Measurements from ENCODE around the gene ST8SIA5.

ST8SIA5 gene

GRCh38 chr18:46686186-46686585 is 70.7 kb downstream of the ST8SIA5 start:
- TF ChIP-seq NFIC (IDR thresholded peaks at IDR 0.05) (no peak), YY1 (IDR thresholded peaks at IDR 0.05; ENCODE audit: low read depth) (no peak), ZBTB7A (IDR thresholded peaks at IDR 0.05; ENCODE audit: low read depth) (no peak), CREB1 (IDR thresholded peaks at IDR 0.05; ENCODE audit: low read depth) (no peak), EP300 (IDR thresholded peaks at IDR 0.05; ENCODE audit: borderline replicate concordance) (no peak), RAD21 (IDR thresholded peaks at IDR 0.05; ENCODE audit: low read depth) (no peak), EGR1 (IDR thresholded peaks at IDR 0.05) (no peak), TEAD4 (IDR thresholded peaks at IDR 0.05) (no peak), CEBPB (IDR thresholded peaks at IDR 0.05) (no peak)
- TF ChIP-seq, protein P1, sequence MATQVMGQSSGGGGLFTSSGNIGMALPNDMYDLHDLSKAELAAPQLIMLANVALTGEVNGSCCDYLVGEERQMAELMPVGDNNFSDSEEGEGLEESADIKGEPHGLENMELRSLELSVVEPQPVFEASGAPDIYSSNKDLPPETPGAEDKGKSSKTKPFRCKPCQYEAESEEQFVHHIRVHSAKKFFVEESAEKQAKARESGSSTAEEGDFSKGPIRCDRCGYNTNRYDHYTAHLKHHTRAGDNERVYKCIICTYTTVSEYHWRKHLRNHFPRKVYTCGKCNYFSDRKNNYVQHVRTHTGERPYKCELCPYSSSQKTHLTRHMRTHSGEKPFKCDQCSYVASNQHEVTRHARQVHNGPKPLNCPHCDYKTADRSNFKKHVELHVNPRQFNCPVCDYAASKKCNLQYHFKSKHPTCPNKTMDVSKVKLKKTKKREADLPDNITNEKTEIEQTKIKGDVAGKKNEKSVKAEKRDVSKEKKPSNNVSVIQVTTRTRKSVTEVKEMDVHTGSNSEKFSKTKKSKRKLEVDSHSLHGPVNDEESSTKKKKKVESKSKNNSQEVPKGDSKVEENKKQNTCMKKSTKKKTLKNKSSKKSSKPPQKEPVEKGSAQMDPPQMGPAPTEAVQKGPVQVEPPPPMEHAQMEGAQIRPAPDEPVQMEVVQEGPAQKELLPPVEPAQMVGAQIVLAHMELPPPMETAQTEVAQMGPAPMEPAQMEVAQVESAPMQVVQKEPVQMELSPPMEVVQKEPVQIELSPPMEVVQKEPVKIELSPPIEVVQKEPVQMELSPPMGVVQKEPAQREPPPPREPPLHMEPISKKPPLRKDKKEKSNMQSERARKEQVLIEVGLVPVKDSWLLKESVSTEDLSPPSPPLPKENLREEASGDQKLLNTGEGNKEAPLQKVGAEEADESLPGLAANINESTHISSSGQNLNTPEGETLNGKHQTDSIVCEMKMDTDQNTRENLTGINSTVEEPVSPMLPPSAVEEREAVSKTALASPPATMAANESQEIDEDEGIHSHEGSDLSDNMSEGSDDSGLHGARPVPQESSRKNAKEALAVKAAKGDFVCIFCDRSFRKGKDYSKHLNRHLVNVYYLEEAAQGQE (IDR thresholded peaks at IDR 0.05; ENCODE audit: low read depth), result no peak

- TF ChIP-seq, protein P2, sequence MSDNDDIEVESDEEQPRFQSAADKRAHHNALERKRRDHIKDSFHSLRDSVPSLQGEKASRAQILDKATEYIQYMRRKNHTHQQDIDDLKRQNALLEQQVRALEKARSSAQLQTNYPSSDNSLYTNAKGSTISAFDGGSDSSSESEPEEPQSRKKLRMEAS (IDR thresholded peaks at IDR 0.05), result no peak
- no peak for TF ChIP-seq NFIC (IDR thresholded peaks at IDR 0.05)
- TF ChIP-seq, protein P1 (IDR thresholded peaks at IDR 0.05; ENCODE audit: low read depth), result no peak
- no peak for TF ChIP-seq EP300 (IDR thresholded peaks at IDR 0.05; ENCODE audit: borderline replicate concordance)
- TF ChIP-seq RAD21 (IDR thresholded peaks at IDR 0.05; ENCODE audit: low read depth), result no peak
- TF ChIP-seq ZBTB7A (IDR thresholded peaks at IDR 0.05; ENCODE audit: low read depth), result no peak
- no peak for TF ChIP-seq TCF12 (IDR thresholded peaks at IDR 0.05; ENCODE audit: low read depth)
- no peak for TF ChIP-seq TAF1 (IDR thresholded peaks at IDR 0.05; ENCODE audit: low read depth)
- TF ChIP-seq EGR1 (IDR thresholded peaks at IDR 0.05), result no peak
These were observed 73.6 kb downstream of the ST8SIA5 start for GRCh38 chr18:46683252-46683651.

- no peak for TF ChIP-seq ZBTB7A (IDR thresholded peaks at IDR 0.05; ENCODE audit: low read depth)
- TF ChIP-seq, protein P2 (IDR thresholded peaks at IDR 0.05), result no peak
- TF ChIP-seq, protein P1 (IDR thresholded peaks at IDR 0.05; ENCODE audit: low read depth), result no peak
- no peak for TF ChIP-seq RAD21 (IDR thresholded peaks at IDR 0.05; ENCODE audit: low read depth)
- no peak for TF ChIP-seq CEBPB (IDR thresholded peaks at IDR 0.05)
- TF ChIP-seq CREB1 (IDR thresholded peaks at IDR 0.05; ENCODE audit: low read depth), result no peak
- TF ChIP-seq NFIC (IDR thresholded peaks at IDR 0.05), result no peak
- no peak for TF ChIP-seq EP300 (IDR thresholded peaks at IDR 0.05; ENCODE audit: borderline replicate concordance)
- no peak for TF ChIP-seq TEAD4 (IDR thresholded peaks at IDR 0.05)
- TF ChIP-seq TCF12 (IDR thresholded peaks at IDR 0.05; ENCODE audit: low read depth), result no peak
- TF ChIP-seq FOXM1 (IDR thresholded peaks at IDR 0.05; ENCODE audit: borderline replicate concordance, low read depth), result no peak
- TF ChIP-seq, protein P3, sequence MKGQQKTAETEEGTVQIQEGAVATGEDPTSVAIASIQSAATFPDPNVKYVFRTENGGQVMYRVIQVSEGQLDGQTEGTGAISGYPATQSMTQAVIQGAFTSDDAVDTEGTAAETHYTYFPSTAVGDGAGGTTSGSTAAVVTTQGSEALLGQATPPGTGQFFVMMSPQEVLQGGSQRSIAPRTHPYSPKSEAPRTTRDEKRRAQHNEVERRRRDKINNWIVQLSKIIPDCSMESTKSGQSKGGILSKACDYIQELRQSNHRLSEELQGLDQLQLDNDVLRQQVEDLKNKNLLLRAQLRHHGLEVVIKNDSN (IDR thresholded peaks at IDR 0.05), result no peak
These were observed 75.8 kb downstream of the ST8SIA5 start for GRCh38 chr18:46680784-46681695.

GRCh38 chr18:46679846-46680598 is 76.8 kb downstream of the ST8SIA5 start:
- TF ChIP-seq CEBPB (IDR thresholded peaks at IDR 0.05) (no peak), FOXM1 (IDR thresholded peaks at IDR 0.05; ENCODE audit: borderline replicate concordance, low read depth) (no peak), NFIC (IDR thresholded peaks at IDR 0.05) (no peak), EGR1 (IDR thresholded peaks at IDR 0.05) (no peak), RAD21 (IDR thresholded peaks at IDR 0.05; ENCODE audit: low read depth) (no peak), ZBTB7A (IDR thresholded peaks at IDR 0.05; ENCODE audit: low read depth) (no peak)
